HG03280 (cell line): Measurements from ENCODE around the gene MTR.

ENCODE experiments used
- ATAC-seq: cut with Tn5 transposase; IDR thresholded peaks from one replicate; pipeline ENCODE4 v1.9.1; 2021; ENCODE audit warnings: mild to moderate bottlenecking, moderate library complexity; ENCODE audit not compliant: unreplicated experiment

MTR gene

GRCh38 chr1:236773919-236774318, 21.2 kb upstream of the MTR start:
- no peak for ATAC-seq

GRCh38 chr1:236774926-236775325, 20.2 kb upstream of the MTR start:
- no peak for ATAC-seq

GRCh38 chr1:236779312-236779711, 15.8 kb upstream of the MTR start:
- no peak for ATAC-seq

- no peak for ATAC-seq
Observed at GRCh38 chr1:236785477-236785876, 9.6 kb upstream of the MTR start.

- ATAC-seq, result no peak
Observed at GRCh38 chr1:236786453-236786852, 8.6 kb upstream of the MTR start.

- ATAC-seq, result no peak
Observed at GRCh38 chr1:236794585-236795034, 482 bp upstream of the MTR start.

- ATAC-seq, result peak; percentile 27
Observed at GRCh38 chr1:236795757-236796667, 920 bp downstream of the MTR start.

- no peak for ATAC-seq
Observed at GRCh38 chr1:236799001-236799400, 3.9 kb downstream of the MTR start.

GRCh38 chr1:236800002-236800620, 5.0 kb downstream of the MTR start:
- ATAC-seq, result no peak

GRCh38 chr1:236800623-236801022, 5.5 kb downstream of the MTR start:
- ATAC-seq, result no peak

- ATAC-seq, result no peak
Observed at GRCh38 chr1:236802264-236802663, 7.2 kb downstream of the MTR start.

- ATAC-seq, result no peak
Observed at GRCh38 chr1:236806634-236807033, 11.5 kb downstream of the MTR start.

GRCh38 chr1:236808005-236808404, 12.9 kb downstream of the MTR start:
- no peak for ATAC-seq

GRCh38 chr1:236808564-236809130, 13.6 kb downstream of the MTR start:
- no peak for ATAC-seq

- no peak for ATAC-seq
Observed at GRCh38 chr1:236809148-236809547, 14.1 kb downstream of the MTR start.

- no peak for ATAC-seq
Observed at GRCh38 chr1:236810018-236810417, 14.9 kb downstream of the MTR start.

- ATAC-seq, result no peak
Observed at GRCh38 chr1:236812334-236813030, 17.4 kb downstream of the MTR start.

- ATAC-seq, result no peak
Observed at GRCh38 chr1:236815941-236816340, 20.8 kb downstream of the MTR start.

- ATAC-seq, result no peak
Observed at GRCh38 chr1:236819856-236820255, 24.8 kb downstream of the MTR start.

- ATAC-seq, result no peak
Observed at GRCh38 chr1:236821091-236821627, 26.1 kb downstream of the MTR start.

GRCh38 chr1:236823559-236823958, 28.5 kb downstream of the MTR start:
- ATAC-seq, result no peak
